NOMO-1 treated with DMSO at 0.1 percent for 48 hours (cell line): ENCODE data around the gene GLOD5.

Experiments used
- DNase-seq: peaks from one replicate; lab custom pipeline; 2025; ENCODE audit not compliant: unreplicated experiment; lab: John Stamatoyannopoulos, UW

GLOD5 gene

DNA sequence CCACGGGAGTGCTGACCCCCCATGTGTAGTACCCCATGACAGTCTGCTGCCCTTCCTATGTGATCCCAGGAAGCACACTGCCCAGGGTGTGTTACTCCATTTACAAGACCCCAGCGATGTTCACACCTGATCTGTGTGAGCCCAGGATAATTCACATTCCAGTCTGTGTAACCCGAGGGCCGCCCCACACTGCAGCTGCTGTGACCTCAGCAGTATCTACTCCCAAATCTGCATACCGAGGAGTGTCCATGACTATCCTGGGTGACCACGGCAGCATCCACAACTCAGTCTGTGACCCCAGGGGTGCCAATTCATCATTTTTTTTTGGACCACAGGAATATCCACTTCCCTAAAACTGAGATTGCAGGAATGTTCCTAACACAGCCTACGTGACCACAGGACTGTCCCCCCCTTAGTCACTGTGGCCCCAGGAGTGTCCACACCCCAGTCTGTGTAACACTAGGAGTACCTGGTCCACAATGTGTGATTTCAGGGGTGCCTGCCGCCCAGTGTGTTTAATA lies 7.8 kb upstream of the GLOD5 start:
- no peak for DNase-seq

GRCh38 chrX:48754238-48754637 lies 7.3 kb upstream of the GLOD5 start:
- no peak for DNase-seq

- no peak for DNase-seq
Measured at GRCh38 chrX:48769230-48769629, 7.7 kb downstream of the GLOD5 start.

- DNase-seq, result no peak
Measured at GRCh38 chrX:48770296-48770695, 8.7 kb downstream of the GLOD5 start.

DNA sequence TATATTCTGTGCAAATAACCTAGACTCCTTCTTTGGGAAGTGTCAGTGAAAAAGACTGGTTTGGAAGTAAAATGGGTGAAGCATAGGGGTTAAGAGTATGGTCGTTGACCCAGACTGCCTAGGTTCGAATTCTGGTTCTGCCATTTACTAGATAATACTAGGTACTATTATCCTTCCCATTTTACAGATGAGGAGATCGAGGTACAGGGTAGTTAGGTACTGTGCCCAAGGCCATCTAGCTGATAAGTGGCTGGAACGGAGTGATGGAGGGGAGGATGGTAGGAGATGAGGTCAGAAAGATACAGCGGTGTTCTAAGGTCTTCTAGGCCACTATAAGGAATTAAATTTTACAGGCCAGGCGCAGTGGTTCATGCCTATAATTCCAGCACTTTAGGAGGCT lies 11.1 kb downstream of the GLOD5 start:
- DNase-seq, result no peak

DNA sequence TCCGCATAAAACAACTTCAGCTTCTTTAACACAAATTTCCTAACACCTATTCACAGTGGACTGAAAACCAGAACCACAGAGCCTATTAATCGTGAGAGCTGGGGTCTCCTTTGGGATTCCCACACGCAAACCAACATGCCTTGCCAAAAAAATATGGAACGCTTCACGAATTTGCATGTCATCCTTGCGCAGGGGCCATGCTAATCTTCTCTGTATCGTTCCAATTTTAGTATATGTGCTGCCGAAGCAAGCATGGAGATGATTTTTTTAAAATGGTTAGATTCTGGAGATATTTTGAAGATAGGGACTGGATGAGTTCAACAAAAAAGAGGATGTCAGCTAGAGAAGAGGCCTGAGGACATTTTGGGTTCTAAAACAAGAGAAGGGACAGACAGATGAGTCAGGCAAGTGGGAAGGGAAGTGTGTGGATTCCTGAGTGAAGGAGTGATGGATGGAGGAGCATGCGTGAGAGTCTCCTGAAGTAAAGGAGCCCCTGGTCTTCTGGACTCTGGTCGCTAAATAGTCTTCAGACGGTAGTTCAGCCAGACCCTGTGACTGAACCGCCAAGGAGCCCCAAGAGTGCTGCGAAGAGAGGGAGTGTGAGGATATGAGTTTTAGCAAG lies 15.4 kb downstream of the GLOD5 start:
- no peak for DNase-seq

- DNase-seq, result no peak
Measured at GRCh38 chrX:48779399-48779798, 17.9 kb downstream of the GLOD5 start.

DNA sequence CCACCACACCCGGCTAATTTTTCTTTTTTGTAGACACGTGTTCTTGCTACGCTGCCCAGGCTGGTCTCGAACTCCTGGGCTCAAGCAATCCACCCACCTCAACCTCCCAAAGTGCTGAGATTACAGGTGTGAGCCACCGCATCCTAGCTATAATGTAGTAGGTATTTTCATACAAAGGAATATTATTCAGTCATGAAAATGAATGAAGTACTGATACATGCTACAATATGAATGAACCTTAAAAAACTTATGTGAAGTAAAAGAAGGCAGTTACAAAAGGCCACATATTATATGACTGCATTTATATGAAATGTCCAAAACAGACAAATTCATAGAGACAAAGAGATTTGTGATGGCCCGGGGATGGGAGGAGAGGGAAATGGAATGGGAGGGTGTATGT lies 20.2 kb downstream of the GLOD5 start:
- no peak for DNase-seq

DNA sequence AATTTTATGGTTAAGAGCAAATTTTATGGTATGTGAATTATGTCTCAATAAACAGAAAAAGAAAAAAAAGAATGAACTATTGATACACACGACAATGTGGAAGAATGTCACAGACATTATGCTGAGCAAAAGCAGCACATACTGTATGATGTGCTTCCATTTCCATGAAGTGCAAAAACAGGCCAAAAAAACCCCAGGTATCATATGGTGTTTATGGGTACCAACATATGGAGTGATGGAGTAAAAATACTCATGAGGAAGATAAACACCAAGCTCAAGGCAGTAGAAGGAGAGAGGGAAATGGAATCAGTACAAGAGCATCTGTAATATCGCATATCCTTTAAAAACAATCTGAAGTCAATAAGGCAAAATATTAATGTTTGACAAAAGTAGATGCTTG lies 20.7 kb downstream of the GLOD5 start:
- no peak for DNase-seq

GRCh38 chrX:48782795-48783194 lies 21.2 kb downstream of the GLOD5 start:
- no peak for DNase-seq

DNA sequence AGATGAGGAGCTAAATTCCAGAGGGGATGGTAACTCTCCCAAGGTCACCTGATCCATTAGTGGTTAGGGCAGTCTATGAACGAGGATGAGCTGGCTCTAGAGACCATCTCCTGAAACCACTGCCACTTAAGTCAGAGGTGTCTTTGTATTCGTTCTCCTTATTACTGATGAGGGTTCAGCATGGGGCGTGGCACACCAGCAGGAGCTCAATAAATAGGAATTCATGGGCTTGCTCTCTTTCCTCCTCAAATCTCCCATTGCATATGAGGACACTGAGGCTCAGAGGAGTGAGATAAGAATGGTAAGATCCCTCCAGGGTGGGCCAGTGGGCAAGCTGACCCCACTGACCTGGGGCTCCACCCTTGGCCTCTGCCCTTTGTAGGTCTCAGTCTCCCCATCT lies 23.2 kb downstream of the GLOD5 start:
- no peak for DNase-seq

GRCh38 chrX:48785186-48785539 lies 23.6 kb downstream of the GLOD5 start:
- DNase-seq, result no peak

GRCh38 chrX:48785540-48786214 lies 24.1 kb downstream of the GLOD5 start:
- DNase-seq, result no peak

- DNase-seq, result no peak
Measured at GRCh38 chrX:48786341-48786800, 24.8 kb downstream of the GLOD5 start, which contains the start of gene GATA1. Gene GATA1, plus strand, starts transcription at chrX:48786590. Its CDS starts 4,520 bp downstream, at chrX:48791110.

DNA sequence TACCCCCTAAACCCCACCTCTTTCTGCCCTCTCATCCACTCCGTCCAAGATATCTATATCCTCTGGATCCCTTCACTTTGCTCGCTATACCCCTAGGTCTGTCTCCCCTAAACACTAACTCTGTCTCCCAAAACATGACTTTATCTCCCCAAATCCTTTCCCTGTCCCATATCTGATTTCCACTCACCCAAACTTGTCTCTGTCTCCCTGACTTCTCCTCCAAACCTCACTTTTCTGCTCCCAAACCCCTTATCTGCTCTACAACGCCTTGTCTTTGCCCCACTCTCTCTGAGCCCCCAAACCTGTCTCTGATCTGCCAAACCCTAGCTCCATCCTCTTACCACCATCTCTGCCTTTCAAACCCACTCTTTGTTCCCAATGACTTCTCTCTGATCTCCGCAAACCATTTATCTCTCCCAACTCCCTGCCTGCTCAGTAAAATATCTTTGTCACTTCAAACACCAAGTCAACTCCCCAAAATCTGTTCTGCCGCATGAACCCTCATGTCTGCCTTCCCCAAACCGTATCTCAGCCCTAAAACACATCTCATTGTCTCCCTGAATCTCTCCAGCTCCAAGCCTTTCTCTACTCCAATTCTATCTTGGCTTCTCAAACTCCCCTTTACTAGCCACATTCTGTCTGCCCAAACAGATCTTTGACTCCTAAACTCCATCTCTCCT lies 25.4 kb downstream of the GLOD5 start:
- no peak for DNase-seq

GRCh38 chrX:48787505-48788443 lies 26.2 kb downstream of the GLOD5 start:
- no peak for DNase-seq

DNA sequence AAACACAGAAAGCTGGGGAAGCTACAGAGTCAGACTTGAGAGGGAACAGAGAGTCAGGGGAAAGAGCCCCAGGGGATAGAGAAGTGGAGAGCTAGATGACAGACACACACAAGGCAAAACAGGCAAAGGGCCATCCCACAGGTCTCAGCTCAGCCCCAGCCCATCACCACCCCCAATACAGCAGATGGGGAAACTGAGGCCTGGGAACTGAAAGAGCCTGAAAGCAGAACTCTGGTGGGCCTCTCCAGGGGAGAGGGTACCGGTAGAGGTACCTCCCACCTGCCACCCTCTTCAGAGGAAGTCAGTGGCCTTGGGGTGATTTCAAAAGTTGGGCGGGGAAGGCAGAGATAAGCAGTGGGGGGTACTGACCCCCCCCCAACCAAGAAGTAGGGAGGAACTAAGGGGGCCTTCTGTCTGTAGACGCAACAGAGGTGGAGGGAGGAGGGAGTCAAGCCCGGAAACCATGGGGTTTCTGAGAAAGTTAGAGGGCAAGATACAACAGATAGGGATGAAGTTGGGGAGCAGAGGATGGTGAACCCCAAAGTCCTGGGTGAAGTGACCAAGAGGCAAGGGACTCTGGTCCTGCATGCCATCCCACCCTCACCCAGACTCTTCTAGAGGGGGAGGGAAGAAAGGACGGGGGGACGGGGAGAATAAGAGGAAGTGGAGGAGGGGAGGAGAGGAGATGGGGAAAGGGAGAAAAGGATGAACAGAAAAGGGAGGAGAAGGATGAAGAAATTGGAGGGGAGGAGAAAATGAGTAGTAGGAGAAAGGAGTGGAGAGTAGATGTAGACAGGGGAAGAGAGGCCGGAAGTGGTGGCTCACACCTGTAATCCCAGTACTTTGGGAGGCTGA lies 28.0 kb downstream of the GLOD5 start:
- no peak for DNase-seq

- no peak for DNase-seq
Measured at GRCh38 chrX:48790477-48790876, 28.9 kb downstream of the GLOD5 start.

DNA sequence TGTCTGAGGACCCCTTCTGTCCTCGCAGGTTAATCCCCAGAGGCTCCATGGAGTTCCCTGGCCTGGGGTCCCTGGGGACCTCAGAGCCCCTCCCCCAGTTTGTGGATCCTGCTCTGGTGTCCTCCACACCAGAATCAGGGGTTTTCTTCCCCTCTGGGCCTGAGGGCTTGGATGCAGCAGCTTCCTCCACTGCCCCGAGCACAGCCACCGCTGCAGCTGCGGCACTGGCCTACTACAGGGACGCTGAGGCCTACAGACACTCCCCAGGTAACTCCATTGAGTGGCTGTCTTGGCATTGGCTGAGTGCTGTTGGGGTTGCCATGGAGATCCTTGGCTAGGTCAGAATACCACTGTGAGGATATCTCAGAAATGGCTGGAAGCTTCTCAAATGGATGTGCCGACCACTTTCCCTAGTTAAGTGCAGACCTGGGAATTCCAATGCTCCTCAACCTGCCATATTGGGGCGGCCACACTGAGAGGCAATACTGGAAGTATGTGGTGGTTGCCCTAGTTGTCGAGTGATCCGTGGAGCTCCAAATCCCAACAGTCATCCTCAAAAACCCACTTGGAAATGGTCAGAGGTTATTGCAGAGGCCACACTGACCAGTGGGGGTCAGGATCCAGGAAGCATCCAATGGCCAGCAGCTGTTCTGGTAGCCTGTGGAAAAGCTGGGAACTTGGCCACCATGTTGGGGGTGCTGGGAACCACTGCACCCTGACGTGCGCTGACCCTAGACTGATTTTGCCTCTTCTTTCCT lies 29.7 kb downstream of the GLOD5 start:
- no peak for DNase-seq
